ENCODE measurements around the gene TSPAN18. TPM values are rescaled to one million over a fixed set of nuclear protein-coding genes. Genes with fewer than 3 reads are reported as not detected.

TSPAN18 gene
- total and polyA plus RNA-seq, 2 experiments from 2014 or later, result 6.0 to 10.6 TPM

DNA sequence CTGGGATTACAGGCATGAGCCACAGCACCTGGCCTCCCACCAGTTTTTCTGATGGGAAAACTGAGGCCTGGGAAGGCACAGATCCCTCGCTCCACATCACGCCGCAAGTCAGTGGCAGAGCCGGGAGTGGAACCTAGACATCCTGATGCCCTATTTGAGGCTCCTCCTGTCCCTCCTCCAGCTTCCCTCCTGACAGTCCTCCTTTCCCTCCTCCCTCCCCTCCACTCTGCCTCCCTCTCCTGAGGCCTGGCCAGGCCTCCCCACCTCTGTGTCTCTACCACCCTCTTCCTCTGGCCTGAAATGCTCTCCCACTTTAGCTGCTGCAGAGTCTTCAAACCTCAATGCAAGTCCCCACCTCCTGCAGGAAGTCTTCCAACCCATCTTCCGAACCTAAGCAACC, 237.2 kb downstream of the TSPAN18 start:
- TF ChIP-seq CREB1 (CRISPR knock-in tag; IDR thresholded peaks at IDR 0.05; ENCODE audit: low read depth) (no peak), EZH2phosphoT487 (IDR thresholded peaks at IDR 0.05; ENCODE audit: unreplicated experiment) (no peak), POLR2AphosphoS5 (IDR thresholded peaks at IDR 0.05; ENCODE audit: low read depth) (no peak), JUNB (IDR thresholded peaks at IDR 0.05; ENCODE audit: unreplicated experiment) (no peak), NANOG (IDR thresholded peaks at IDR 0.05; ENCODE audit: borderline replicate concordance) (no peak), EZH2 (IDR thresholded peaks at IDR 0.05; ENCODE audit: low read depth, unreplicated experiment) (no peak)
- TF ChIP-seq, protein P1, sequence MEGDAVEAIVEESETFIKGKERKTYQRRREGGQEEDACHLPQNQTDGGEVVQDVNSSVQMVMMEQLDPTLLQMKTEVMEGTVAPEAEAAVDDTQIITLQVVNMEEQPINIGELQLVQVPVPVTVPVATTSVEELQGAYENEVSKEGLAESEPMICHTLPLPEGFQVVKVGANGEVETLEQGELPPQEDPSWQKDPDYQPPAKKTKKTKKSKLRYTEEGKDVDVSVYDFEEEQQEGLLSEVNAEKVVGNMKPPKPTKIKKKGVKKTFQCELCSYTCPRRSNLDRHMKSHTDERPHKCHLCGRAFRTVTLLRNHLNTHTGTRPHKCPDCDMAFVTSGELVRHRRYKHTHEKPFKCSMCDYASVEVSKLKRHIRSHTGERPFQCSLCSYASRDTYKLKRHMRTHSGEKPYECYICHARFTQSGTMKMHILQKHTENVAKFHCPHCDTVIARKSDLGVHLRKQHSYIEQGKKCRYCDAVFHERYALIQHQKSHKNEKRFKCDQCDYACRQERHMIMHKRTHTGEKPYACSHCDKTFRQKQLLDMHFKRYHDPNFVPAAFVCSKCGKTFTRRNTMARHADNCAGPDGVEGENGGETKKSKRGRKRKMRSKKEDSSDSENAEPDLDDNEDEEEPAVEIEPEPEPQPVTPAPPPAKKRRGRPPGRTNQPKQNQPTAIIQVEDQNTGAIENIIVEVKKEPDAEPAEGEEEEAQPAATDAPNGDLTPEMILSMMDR (conservative IDR thresholded peaks at IDR 0.05; ENCODE audit: low read depth in 2 of 2), result no peak
- TF ChIP-seq, protein P2, sequence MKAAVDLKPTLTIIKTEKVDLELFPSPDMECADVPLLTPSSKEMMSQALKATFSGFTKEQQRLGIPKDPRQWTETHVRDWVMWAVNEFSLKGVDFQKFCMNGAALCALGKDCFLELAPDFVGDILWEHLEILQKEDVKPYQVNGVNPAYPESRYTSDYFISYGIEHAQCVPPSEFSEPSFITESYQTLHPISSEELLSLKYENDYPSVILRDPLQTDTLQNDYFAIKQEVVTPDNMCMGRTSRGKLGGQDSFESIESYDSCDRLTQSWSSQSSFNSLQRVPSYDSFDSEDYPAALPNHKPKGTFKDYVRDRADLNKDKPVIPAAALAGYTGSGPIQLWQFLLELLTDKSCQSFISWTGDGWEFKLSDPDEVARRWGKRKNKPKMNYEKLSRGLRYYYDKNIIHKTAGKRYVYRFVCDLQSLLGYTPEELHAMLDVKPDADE (IDR thresholded peaks at IDR 0.05), result no peak
- TF ChIP-seq, protein P3, sequence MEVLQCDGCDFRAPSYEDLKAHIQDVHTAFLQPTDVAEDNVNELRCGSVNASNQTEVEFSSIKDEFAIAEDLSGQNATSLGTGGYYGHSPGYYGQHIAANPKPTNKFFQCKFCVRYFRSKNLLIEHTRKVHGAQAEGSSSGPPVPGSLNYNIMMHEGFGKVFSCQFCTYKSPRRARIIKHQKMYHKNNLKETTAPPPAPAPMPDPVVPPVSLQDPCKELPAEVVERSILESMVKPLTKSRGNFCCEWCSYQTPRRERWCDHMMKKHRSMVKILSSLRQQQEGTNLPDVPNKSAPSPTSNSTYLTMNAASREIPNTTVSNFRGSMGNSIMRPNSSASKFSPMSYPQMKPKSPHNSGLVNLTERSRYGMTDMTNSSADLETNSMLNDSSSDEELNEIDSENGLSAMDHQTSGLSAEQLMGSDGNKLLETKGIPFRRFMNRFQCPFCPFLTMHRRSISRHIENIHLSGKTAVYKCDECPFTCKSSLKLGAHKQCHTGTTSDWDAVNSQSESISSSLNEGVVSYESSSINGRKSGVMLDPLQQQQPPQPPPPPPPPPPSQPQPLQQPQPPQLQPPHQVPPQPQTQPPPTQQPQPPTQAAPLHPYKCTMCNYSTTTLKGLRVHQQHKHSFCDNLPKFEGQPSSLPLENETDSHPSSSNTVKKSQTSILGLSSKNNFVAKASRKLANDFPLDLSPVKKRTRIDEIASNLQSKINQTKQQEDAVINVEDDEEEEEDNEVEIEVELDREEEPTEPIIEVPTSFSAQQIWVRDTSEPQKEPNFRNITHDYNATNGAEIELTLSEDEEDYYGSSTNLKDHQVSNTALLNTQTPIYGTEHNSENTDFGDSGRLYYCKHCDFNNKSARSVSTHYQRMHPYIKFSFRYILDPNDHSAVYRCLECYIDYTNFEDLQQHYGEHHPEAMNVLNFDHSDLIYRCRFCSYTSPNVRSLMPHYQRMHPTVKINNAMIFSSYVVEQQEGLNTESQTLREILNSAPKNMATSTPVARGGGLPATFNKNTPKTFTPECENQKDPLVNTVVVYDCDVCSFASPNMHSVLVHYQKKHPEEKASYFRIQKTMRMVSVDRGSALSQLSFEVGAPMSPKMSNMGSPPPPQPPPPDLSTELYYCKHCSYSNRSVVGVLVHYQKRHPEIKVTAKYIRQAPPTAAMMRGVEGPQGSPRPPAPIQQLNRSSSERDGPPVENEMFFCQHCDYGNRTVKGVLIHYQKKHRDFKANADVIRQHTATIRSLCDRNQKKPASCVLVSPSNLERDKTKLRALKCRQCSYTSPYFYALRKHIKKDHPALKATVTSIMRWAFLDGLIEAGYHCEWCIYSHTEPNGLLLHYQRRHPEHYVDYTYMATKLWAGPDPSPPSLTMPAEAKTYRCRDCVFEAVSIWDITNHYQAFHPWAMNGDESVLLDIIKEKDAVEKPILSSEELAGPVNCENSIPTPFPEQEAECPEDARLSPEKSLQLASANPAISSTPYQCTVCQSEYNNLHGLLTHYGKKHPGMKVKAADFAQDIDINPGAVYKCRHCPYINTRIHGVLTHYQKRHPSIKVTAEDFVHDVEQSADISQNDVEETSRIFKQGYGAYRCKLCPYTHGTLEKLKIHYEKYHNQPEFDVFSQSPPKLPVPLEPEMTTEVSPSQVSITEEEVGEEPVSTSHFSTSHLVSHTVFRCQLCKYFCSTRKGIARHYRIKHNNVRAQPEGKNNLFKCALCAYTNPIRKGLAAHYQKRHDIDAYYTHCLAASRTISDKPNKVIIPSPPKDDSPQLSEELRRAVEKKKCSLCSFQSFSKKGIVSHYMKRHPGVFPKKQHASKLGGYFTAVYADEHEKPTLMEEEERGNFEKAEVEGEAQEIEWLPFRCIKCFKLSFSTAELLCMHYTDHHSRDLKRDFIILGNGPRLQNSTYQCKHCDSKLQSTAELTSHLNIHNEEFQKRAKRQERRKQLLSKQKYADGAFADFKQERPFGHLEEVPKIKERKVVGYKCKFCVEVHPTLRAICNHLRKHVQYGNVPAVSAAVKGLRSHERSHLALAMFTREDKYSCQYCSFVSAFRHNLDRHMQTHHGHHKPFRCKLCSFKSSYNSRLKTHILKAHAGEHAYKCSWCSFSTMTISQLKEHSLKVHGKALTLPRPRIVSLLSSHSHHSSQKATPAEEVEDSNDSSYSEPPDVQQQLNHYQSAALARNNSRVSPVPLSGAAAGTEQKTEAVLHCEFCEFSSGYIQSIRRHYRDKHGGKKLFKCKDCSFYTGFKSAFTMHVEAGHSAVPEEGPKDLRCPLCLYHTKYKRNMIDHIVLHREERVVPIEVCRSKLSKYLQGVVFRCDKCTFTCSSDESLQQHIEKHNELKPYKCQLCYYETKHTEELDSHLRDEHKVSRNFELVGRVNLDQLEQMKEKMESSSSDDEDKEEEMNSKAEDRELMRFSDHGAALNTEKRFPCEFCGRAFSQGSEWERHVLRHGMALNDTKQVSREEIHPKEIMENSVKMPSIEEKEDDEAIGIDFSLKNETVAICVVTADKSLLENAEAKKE (CRISPR knock-in tag; IDR thresholded peaks at IDR 0.05), result no peak
- TF ChIP-seq, protein P4, sequence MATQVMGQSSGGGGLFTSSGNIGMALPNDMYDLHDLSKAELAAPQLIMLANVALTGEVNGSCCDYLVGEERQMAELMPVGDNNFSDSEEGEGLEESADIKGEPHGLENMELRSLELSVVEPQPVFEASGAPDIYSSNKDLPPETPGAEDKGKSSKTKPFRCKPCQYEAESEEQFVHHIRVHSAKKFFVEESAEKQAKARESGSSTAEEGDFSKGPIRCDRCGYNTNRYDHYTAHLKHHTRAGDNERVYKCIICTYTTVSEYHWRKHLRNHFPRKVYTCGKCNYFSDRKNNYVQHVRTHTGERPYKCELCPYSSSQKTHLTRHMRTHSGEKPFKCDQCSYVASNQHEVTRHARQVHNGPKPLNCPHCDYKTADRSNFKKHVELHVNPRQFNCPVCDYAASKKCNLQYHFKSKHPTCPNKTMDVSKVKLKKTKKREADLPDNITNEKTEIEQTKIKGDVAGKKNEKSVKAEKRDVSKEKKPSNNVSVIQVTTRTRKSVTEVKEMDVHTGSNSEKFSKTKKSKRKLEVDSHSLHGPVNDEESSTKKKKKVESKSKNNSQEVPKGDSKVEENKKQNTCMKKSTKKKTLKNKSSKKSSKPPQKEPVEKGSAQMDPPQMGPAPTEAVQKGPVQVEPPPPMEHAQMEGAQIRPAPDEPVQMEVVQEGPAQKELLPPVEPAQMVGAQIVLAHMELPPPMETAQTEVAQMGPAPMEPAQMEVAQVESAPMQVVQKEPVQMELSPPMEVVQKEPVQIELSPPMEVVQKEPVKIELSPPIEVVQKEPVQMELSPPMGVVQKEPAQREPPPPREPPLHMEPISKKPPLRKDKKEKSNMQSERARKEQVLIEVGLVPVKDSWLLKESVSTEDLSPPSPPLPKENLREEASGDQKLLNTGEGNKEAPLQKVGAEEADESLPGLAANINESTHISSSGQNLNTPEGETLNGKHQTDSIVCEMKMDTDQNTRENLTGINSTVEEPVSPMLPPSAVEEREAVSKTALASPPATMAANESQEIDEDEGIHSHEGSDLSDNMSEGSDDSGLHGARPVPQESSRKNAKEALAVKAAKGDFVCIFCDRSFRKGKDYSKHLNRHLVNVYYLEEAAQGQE (IDR thresholded peaks at IDR 0.05; ENCODE audit: unreplicated experiment), result no peak
- DNase-seq (ENCODE audit: low spot score), result no peak
- peaks cover 50% of the 10 kb centered on the region for H3K4me1 Mint-ChIP-seq
- no peak for ATAC-seq
- Histone ChIP-seq H3K27me3 (ENCODE audit: insufficient read depth) (no peaks in the 10 kb centered on the region), H4K20me1 (replicated peaks; ENCODE audit: insufficient read depth) (no peaks in the 10 kb centered on the region), H3K4me3 (no peak overlapping the region), H3K27ac (ENCODE audit: low read depth) (0 out of 2 replicates have a peak overlapping the region, but pooled peaks have one; percentile 50), H3K4me2 (peak overlapping the region; percentile 72; the same call in 1 of the 2 replicates), H3K79me2 (replicated peaks; ENCODE audit: insufficient read depth) (no peaks in the 10 kb centered on the region), H3F3A (replicated peaks; ENCODE audit: low read depth) (peaks cover 8% of the 10 kb centered on the region), H3K36me3 (ENCODE audit: insufficient read depth) (no peaks in the 10 kb centered on the region), H3K4me1 (ENCODE audit: insufficient read depth) (peaks cover 55% of the 10 kb centered on the region), H3K9me2 (ENCODE audit: insufficient read depth) (no peaks in the 10 kb centered on the region), H2AFZ (peak overlapping the region; percentile 45; the same call in 1 of the 2 replicates)
- no peak overlapping the region for H3K27ac Mint-ChIP-seq
- H3K4me3 Mint-ChIP-seq, result no peak overlapping the region
- no peaks in the 10 kb centered on the region for H3K36me3 Mint-ChIP-seq (ENCODE audit: low read depth)
- H3K9me3 Mint-ChIP-seq, result no peaks in the 10 kb centered on the region; the same call in 2 of the 3 replicates
- peaks cover 19% of the 10 kb centered on the region for H3K27me3 Mint-ChIP-seq (ENCODE audit: insufficient read depth, low read depth, poor library complexity)

Data from GM23338 (cell line).